CD4-positive, alpha-beta T cell (primary cell): ENCODE measurements around the gene CAMTA1. TPM values are rescaled to one million over a fixed set of nuclear protein-coding genes. Genes with fewer than 3 reads are reported as not detected.
"Not testable (repeated sequence)": the region's sequence is repeated elsewhere in the genome, so short reads cannot be mapped to it uniquely, and the experiment has no call there.

ENCODE experiments used
- ATAC-seq: fragments of 200-7000 bp; cut with Tn5 transposase; one replicate; pipeline ENCODE4 v1.10.0; 2022; ENCODE audit warnings: mild to moderate bottlenecking; ENCODE audit not compliant: poor library complexity
- CTCF ChIA-PET: fragments of 350-600 bp; sonication (Branson Sonifier 250); formaldehyde crosslinking; loops from one replicate; lab custom pipeline; 2021; ENCODE audit warnings: antibody characterized with exemption, inconsistent platforms; lab: Charles Lee
- POLR2A ChIA-PET: fragments of 350-600 bp; sonication (Branson Sonifier 250); formaldehyde crosslinking; loops from one replicate; lab custom pipeline; 2021; ENCODE audit warnings: antibody characterized with exemption, inconsistent platforms; lab: Charles Lee
- DNase-seq, 14 experiments: peaks; one replicate each; pipeline ENCODE4 v3.0.0-alpha.2; 2013 to 2020; ENCODE audit warnings: mixed read lengths in 2 of 14
- H3K27ac ChIP-seq, 2 donors: one replicate each; pipeline versions ENCODE4 v1.5.1 to v1.7.0; 2013; ENCODE audit warnings: low read length in 2 of 2, low read depth in 1 of 2, mild to moderate bottlenecking in 1 of 2
- H3K27me3 ChIP-seq, 2 experiments: 1 replicate in 1 of 2; 2 replicates in 1 of 2; pipeline versions ENCODE4 v1.6.1 to v1.7.0; 2013; ENCODE audit warnings: low read length in 2 of 2, control low read depth in 1 of 2, mild to moderate bottlenecking in 1 of 2, moderate library complexity in 1 of 2; ENCODE audit not compliant: insufficient read depth in 2 of 2, control insufficient read depth in 1 of 2
- H3K36me3 ChIP-seq: one replicate; pipeline ENCODE4 v1.6.1; 2013; ENCODE audit warnings: low read length, control low read depth; ENCODE audit not compliant: insufficient read depth
- H3K4me1 ChIP-seq: one replicate; pipeline ENCODE4 v1.6.1; 2013; ENCODE audit warnings: low read length, control low read depth; ENCODE audit not compliant: insufficient read depth
- H3K4me3 ChIP-seq: one replicate; pipeline ENCODE4 v1.5.1; 2013; ENCODE audit warnings: mild to moderate bottlenecking, low read length, moderate library complexity
- H3K9me3 ChIP-seq, 2 experiments: 1 replicate in 1 of 2; 2 replicates in 1 of 2; pipeline versions ENCODE4 v1.6.1 to v1.7.0; 2013; ENCODE audit warnings: low read length in 2 of 2, mild to moderate bottlenecking in 2 of 2, control low read depth in 1 of 2, moderate library complexity in 1 of 2; ENCODE audit not compliant: control insufficient read depth in 1 of 2, insufficient read depth in 1 of 2
- H3K27ac Mint-ChIP-seq: one replicate; pipeline ENCODE4 v1.8.0; 2020; ENCODE audit warnings: mixed read lengths
- H3K27me3 Mint-ChIP-seq: one replicate; pipeline ENCODE4 v1.8.0; 2021; ENCODE audit warnings: mixed read lengths
- H3K36me3 Mint-ChIP-seq: one replicate; pipeline ENCODE4 v1.8.0; 2021; ENCODE audit warnings: low read depth, mixed read lengths
- H3K4me1 Mint-ChIP-seq: one replicate; pipeline ENCODE4 v1.8.0; 2021; ENCODE audit warnings: low read depth, mixed read lengths
- H3K4me3 Mint-ChIP-seq: one replicate; pipeline ENCODE4 v1.8.0; 2020; ENCODE audit warnings: mild to moderate bottlenecking, mixed read lengths
- H3K9me3 Mint-ChIP-seq: one replicate; pipeline ENCODE4 v1.8.0; 2020; ENCODE audit warnings: mixed read lengths
- CTCF ChIP-seq: fragments of 200-600 bp; IDR thresholded peaks from one replicate; pipeline ENCODE4 v1.8.0; 2022; ENCODE audit warnings: antibody characterized with exemption, mild to moderate bottlenecking
- intact Hi-C, 2 experiments: fragments of 100-400 bp; cut with DNase I in 1 of 2; cut with micrococcal nuclease in 1 of 2; formaldehyde crosslinking; loops; one replicate each; pipeline versions ENCODE4 v1.15.1 to v1.9.0; 2023 to 2025; cut with DNase I, micrococcal nuclease
- total RNA-seq, 174 experiments: library from RNA in 2 of 174; stranded (reverse) in 2 of 174; gene quantifications; one replicate each; pipeline ENCODE4 v1.2.3 and lab custom pipeline; 2021 to 2026

CAMTA1 gene
- total RNA-seq, 2 experiments from 2014 or later, result 38.6 to 39.3 TPM

- TF ChIP-seq CTCF, result no peak
- Histone ChIP-seq H3K9me3 (peaks cover 0 to 12% of the 10 kb centered on the region in 2 experiments), H3K36me3 (no peaks in the 10 kb centered on the region), H3K4me1 (no peaks in the 10 kb centered on the region), H3K27me3 (peaks cover 2 to 4% of the 10 kb centered on the region in 2 experiments), H3K27ac (no peak overlapping the region), H3K4me3 (no peak overlapping the region)
- intact Hi-C loops, result no loop called here
- Mint-ChIP-seq H3K4me3 (no peak overlapping the region), H3K4me1 (no peaks in the 10 kb centered on the region), H3K9me3 (peaks cover 8% of the 10 kb centered on the region), H3K36me3 (no peaks in the 10 kb centered on the region), H3K27ac (no peak overlapping the region), H3K27me3 (peaks cover 44% of the 10 kb centered on the region)
- POLR2A ChIA-PET, result no interaction called here
- DNase-seq (no peak), ATAC-seq (no peak)
- CTCF ChIA-PET, result no interaction called here
These were observed 542.6 kb downstream of the CAMTA1 start for GRCh38 chr1:7327849-7328248.

- Mint-ChIP-seq H3K27me3 (peaks cover 46% of the 10 kb centered on the region), H3K4me1 (no peaks in the 10 kb centered on the region), H3K9me3 (peaks cover 8% of the 10 kb centered on the region), H3K4me3 (no peak overlapping the region), H3K27ac (no peak overlapping the region), H3K36me3 (no peaks in the 10 kb centered on the region)
- TF ChIP-seq CTCF, result no peak
- Histone ChIP-seq H3K27ac (no peak overlapping the region), H3K9me3 (peaks cover 0 to 12% of the 10 kb centered on the region in 2 experiments), H3K4me1 (no peaks in the 10 kb centered on the region), H3K4me3 (no peak overlapping the region), H3K27me3 (peaks cover 0 to 4% of the 10 kb centered on the region in 2 experiments), H3K36me3 (no peaks in the 10 kb centered on the region)
- POLR2A ChIA-PET, result no interaction called here
- no peak for ATAC-seq
- intact Hi-C loops, result no loop called here
- DNase-seq, result no peak
- CTCF ChIA-PET, result no interaction called here
These were observed 544.8 kb downstream of the CAMTA1 start for GRCh38 chr1:7329868-7330615.

GRCh38 chr1:7330726-7331125 is 545.5 kb downstream of the CAMTA1 start:
- H3K4me3 ChIP-seq, H3K4me1 Mint-ChIP-seq, intact Hi-C loops, DNase-seq, H3K4me1 ChIP-seq, H3K27me3 ChIP-seq, CTCF ChIA-PET, H3K27ac Mint-ChIP-seq, H3K36me3 ChIP-seq, H3K36me3 Mint-ChIP-seq, ATAC-seq, H3K4me3 Mint-ChIP-seq, H3K9me3 ChIP-seq, POLR2A ChIA-PET, H3K27ac ChIP-seq, H3K9me3 Mint-ChIP-seq: not testable (repeated sequence)
- H3K27me3 Mint-ChIP-seq, result peaks cover 40% of the 10 kb centered on the region
